Hematopoietic multipotent progenitor cell treated with erythropoietin and hydrocortisone succinate and interleukin-3 and kit ligand, for 8 days (in vitro differentiated cells): Measurements from ENCODE around the gene NUDT4.
"Not testable (repeated sequence)": the region's sequence is repeated elsewhere in the genome, so short reads cannot be mapped to it uniquely, and the experiment has no call there.

Source experiments
- DNase-seq: peaks from one replicate; pipeline ENCODE4 v3.0.0-alpha.2; 2015

NUDT4 gene

DNA sequence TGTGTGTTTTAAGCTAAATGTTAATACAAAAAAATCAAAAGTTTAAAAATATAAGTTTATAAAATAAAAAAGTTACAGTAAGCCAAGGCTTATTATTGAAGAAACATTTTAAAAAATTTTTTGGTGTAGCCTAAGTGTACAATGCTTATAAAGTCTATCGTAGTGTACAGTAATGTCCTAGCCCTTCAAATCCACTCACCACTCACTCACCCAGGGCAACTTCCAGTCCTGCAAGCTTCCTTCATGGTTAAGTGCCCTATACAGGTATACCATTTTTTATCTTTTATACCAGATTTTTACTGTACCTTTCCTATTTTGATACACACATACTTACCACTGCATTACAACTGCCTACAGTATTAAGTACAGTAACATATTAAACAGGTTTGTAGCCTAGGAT, 52.1 kb downstream of the NUDT4 start:
- no peak for DNase-seq

DNA sequence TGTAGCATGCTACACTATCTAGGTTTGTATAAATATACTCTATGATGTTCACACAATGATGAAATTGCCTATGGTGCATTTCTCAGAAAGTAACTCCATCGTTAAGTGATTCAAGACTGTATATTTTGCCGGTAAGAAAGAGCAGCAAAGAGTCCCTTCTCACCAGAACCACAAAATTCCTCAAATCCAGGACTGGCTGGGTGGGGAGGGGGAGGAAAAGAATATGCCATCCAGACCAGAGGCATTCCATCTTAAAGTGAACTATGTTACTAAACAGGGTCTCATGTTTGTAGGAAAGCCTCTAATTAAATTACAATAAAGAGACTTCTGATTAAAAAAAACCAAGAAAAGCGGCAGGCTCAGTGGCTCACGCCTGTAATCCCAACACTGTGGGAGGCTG, 52.6 kb downstream of the NUDT4 start:
- DNase-seq, result no peak

DNA sequence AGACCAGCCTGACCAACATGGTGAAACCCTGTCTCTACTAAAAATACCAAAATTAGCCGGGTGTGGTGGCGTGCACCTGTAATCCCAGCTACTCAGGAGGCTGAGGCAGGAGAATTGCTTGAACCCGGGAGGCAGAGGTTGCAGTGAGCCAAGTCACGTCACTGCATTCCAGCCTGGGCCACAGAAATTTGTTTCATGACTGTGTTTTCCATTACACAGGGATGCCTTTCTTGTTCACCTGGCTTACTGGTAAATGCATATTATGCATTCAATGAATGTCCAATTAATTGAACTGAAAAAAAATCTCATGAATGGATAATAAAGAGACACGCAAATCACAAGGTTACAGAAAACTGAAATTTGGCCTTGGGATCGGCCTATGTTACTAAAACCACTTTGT, 54.3 kb downstream of the NUDT4 start:
- DNase-seq, result not testable (repeated sequence)

DNA sequence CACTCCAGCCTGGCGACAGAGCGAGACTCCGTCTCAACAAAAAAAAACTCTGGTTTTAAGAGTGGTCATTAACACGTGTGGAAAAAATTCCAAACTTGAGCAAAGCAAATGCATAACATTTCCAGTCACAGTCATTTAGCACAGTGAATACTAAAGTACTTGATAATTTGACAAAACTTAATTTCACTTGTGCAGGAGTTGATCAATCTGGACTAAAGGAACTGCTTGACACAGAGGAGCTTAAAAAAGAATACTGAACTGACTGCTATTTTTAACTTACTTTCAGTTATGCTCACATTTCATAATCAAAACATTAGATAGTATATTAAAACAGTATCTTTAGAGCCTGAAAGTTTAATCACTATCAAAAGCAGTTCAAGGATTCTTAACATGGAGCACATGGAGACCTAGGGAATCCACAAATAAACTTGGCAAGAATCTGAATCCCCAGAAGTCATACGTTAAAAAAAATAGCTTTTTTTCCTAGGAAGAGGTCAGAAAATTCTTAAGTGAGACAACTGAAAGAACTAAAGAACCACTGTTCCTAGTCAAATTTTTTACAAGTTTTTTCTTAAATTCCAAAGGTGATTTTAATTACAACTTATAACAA, 56.6 kb downstream of the NUDT4 start:
- DNase-seq, result no peak

DNA sequence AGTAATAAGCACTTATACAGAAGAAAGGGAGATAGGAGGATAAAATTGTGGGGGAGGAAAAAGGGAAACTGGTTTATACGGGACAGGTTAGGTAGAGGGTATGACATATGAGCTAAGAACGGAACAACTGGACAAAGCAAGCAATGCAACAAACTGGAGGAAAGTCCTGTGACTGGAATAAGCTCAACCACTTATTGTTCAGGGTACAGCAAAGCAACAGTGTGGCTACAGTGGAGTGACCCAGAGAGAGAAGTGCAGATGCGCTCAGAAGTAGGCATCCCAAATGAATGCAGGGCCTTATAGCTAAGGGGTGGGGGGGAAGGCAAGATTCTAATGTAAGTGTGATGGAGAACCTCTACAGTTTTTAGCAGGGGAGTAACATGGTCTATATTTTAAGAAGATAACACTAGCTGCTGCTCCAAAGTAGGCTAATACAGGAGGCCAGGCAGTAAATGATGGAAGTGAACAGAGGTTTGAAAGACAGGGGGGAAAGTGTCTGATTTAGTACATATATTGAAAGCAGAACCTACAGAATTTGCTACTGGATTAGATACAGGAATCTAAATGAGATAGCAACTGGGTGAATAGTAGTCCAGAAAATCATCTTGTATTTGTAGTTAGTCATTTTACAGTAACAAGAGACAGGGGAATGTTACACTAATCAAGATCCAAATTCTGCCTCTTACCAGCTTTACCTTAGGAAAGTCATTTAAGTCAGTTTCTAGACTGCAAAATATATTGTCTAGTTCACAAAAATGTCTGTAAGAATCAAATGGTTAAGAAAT, 60.7 kb downstream of the NUDT4 start:
- DNase-seq, result no peak

DNA sequence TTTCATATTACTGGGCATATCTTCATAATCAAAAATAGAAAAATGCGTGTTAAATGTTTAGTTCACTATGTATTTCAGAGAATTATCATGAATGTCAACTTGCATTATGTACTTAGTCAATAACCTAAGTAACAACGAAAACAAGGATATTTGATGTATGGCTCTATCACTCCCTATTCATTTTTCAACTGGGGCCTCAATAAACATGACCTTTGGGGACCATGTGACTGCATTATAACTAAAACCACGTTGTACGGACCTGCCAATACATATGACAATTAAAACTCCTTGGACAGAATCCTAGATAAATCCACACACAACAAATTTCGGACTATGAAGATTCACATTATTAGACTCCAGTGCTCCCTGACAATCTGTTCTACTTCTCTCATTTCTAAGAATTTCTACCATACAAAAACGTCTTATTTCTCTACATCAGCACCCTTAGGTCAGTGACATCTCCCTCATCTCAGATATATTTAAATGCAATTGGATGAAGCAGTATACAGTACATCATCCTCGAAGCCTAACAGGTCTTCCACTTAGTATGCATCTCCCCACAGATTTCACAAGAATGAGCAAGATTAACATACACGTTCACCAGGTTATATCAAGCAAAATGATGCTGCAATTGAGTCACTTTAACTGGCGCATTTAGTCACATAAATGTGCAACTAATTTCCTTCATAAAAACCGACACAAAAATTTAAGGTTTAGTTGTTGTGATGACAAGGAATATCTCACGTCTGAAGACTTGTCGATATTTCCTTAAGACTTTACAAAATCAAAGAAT, 62.5 kb downstream of the NUDT4 start:
- no peak for DNase-seq

DNA sequence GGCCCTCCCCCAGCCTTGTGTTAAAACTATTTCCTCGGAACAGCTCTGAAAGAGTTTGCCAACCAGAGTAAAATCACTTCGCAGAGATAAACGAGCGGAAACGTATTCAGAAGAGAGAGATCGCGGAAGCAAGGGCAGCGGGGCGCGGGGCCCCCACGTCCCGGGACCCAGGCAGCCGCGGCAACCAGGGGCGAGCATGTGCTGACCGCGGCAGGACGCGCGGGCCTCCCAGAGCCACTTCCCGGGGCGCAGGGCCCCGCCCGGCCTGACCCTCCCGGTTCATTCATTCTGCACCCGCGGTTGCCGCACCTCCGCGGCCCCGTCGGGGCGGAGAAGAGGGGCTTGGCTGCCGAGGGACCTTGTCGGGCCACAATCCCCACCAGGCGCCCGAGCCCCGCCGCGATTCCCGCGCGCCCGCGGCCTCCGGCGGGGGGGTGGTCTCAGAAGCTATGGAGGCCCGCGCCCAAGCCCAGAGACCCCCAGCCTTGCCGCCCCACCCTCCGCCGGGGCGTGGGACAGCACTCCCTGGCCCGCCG, 63.4 kb downstream of the NUDT4 start:
- DNase-seq, result peak; percentile 23

DNA sequence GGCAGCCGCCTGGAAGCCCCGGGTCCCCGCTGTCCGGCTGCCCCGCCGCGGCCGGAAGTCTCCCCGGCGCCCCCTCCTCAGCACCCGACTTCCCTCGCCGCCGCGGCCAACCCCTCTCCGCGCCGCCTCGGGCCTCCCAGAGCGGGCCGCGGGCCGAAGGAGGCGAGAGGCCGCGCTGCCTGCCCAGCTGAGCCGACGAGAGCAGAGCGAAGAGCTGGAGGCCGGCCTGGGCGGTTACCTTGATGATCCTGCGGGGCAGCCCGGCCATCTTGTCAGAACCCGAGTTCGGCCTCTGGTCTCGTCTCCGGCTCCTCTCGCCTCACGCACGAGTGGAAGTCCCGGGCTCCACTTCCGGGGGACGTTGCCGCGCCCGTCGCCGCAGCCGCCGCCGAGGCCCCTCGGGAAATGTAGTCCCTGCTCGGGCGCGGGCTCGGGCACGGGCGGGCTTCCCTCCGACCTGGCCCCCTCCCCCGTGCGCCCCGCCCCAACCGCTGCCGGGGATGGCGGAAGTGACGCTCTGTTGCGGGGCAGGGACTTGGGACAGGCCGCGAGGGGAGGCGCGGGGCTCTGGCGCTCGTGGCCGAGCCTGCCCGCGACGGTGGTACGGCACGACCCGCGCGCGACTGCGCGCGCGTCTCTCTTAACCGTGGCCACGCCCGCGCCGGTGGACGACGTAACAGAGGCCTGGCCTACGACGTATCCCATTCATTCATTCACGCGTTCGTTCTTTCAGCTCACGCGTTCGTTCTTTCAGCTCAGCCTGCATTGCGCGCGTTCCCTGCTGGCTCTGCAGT, 64.1 kb downstream of the NUDT4 start, which contains the start of gene UBE2N:
UBE2N (minus strand) TSS at position 331 of the 794 bp plus-strand sequence; CDS start at position 268, 63 bp downstream.
- peak; percentile 94 for DNase-seq

DNA sequence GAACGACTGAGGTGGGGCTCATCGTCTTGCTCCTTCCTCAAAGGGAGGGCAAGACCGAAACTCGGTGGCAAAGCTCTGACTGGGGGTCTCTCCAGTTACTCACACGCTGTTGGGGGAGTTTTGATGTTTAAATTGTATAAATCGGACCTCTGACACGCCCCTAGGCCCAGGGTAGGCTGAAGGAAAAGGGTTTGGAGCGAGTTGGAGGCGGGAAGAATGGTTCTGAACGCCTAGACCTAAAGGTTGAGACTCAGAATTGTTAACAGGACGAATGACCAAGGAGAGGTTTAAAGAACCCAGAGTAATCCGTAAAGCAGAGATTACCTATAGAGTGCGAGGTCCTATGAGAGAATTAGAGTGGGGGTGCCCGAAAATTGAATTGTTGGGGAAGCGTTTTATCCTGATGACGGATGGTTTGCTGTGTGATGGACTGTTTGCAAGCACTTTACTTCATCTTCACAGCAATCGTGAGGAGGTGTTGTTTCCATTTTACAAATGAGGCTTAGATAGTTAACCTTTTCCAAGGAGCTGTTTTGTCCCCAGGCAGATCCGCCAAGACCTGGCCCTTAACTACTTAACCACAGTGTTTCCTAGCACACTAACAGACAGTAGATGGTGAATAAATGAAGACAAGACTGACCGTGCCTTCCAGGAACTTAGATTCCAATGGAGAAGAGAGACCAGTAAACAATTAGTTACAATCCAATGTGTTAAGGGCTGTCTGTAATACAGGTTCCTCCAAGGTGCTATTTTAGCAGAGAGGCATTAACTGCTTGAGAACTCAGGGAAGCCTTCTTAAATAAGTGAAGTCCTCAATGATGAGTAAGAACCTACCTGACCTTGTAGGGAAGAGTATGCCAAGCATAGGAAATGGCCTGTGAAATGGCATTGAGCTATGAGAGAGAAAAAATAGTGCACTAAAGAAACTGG, 65.0 kb downstream of the NUDT4 start:
- DNase-seq, result peak; percentile 42

DNA sequence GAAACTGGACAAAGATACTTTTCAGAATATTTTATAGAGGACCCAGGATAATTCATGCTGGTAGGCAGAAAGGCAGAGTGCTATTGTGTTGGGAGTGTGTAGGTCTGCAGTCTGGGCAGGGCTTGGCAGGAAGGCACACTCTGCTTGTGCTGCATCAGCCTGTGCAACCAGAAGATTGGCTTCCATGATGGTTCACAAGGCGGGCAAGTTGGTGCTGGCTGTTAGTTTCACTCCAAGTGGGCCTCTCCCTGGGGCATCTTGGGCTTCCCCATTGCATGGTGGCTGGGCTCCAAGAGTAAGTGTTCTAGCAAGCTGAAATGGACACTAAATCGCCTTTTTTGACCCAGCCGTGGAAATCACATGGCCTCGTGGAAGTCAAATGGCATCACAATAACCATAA, 65.9 kb downstream of the NUDT4 start:
- peak; percentile 17 for DNase-seq

DNA sequence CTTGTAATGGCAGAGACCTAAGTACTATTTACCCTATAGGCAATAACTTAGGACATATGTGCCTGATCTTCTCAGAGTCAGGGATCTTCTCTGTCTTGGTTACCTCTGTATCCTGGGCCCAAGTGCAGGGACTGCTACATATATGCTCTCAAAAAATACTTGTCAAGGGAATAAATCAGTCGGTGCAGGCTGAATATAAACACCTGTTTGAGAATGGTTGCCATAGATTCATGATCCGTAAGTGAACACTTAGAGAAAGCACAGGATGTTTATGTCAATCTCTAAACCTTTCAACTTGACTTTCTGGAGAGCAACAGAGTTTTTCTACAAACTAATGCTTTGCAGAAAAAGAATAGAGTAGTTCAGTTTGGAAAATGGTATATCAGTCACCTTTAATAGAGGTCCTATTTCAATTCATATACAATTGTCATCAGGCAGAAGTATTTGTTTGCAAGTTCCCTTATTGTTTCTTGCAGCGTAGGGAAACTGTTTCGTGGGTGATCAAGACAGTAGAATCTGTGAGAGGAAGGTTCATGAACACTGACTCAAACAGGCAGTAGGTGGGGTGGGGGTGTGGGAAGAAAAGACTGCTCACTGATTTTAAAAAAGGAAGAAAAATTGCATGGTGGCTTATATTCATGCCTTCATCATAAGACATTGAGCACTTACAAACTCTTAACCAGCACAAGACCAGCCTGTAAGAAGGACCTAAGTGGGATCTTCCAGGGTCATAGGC, 70.0 kb downstream of the NUDT4 start:
- no peak for DNase-seq

DNA sequence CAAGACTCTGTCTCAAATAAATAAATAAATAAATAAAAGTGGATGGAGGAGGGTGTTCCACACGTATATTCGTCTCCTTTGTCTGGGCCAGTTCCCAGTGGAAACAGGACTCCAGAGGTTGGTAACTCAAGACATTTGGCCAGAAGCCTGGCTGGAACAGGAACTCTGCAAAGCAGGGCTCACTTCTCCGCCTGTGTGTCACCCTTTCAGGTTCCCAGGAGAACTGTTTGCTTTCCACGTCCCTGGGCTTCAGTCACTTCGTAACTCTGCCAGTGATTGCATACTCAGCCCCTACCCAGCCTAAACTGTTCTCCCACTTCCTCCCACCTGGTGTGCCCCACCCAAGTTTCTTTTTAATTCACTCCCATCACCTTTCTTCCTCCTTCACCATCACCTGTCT, 71.1 kb downstream of the NUDT4 start:
- DNase-seq, result no peak

DNA sequence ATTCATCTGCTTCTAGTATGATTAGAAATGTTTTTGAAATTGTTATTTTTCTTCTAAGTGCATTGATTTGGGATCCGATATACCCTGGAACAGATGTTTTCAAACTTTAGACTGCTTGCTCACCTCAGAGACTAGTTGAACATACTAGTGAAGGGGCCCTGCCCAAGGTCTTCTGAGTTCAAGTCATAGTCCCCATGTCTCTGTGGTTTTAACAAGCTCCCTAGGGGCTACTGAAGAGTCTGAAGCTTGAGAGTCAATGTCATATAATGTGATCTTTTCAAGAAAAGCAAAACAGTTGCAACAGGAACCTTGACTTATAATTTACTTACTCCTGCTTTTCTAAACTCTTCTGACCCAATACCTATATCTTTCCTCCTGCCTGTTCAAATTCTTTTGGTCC, 71.6 kb downstream of the NUDT4 start:
- no peak for DNase-seq

DNA sequence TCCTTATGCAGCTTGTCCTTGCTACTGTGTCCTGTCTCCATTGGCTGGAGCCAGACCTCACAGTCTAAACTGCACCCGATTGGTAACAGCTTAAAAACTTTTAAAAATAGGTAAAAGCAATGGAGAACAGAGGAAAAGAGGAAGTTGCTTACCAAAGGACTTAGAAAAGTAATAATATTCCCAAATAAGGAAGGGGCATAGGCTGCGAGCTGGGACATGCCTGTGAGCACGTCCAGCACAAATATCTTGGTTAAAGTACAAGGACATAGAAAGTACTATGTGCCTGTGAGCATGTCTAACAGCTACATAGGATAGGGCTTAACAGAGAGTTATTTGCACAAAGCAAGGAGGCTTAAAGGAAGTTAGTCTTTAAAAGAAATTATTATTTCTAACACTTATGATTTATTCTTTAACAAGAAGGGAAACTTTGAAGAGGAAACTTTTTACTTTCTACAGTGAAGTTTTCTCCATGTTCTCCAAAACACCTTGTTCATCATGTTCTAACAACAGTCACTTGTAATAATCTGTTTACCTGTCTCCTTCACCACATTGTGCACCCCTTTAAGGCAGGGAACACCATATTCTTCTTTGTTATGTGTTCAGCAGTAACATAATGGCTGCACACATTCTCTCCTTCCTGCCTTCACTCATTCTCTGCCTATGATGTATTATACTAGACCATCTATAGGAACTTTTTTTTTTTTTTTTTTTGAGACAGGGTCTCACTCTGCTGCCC, 73.9 kb downstream of the NUDT4 start:
- no peak for DNase-seq

DNA sequence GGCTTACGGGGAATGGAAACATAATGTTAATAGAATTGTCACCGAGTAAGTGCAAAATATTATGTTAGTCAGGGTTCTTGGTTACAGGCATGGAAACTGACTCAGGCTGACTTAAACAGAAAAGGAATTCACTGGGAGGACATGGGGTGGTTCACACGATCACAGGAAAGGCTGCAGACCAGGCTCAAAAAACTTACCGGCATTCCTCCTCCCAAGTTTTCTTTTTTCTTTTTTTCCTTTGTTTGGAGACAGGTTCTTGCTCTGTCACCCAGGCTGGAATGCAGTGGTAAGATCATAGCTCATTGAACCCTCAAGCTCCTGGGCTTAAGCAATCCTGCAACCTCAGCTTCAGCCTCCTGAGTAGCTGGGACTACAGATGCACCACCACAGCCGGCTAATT, 75.9 kb downstream of the NUDT4 start:
- no peak for DNase-seq

DNA sequence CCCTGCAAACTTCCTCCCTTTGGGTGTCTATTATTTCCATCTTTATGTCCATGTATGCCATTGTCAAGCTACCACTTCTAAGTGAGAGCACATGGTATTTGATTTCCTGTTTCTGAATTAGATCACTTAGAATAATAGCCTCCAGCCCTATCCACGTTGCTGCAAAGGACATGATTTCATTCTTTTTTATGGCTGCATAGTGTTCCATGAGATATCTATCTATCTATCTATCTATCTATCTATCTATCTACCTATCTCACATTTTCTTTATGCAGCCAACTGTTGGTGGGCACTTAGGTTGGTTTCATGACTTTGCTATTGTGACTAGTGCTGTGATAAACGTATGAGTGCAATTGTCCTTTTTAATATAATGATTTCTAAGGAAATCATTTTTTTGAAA, 78.4 kb downstream of the NUDT4 start:
- DNase-seq, result no peak
